ENCODE data around the gene NCBP2L.

DNA sequence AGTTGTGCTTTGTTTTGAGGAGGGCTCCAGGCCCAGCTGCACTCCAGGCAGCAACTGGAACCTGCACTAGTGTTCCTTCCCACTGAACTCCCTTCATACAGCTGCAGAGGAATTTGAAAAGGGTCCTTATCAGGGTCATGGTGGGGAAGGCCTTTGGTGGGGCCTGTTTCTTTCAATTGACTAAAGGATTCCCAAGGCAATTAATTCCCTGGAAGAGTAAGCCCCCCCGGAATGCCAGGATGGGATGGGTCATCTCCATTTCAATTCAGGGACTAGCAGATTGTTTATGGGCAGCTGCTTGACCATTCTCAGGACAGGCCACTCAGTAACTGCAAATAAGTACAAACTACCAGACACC is 47.3 kb upstream of the NCBP2L start:
- TF ChIP-seq, protein P1, sequence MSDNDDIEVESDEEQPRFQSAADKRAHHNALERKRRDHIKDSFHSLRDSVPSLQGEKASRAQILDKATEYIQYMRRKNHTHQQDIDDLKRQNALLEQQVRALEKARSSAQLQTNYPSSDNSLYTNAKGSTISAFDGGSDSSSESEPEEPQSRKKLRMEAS (IDR thresholded peaks at IDR 0.05) = no peak
- no peak for TF ChIP-seq YY1 (IDR thresholded peaks at IDR 0.05; ENCODE audit: low read depth)
